Activated CD8-positive, alpha-beta memory T cell treated with anti-CD3 and anti-CD28 coated beads, Interleukin-2, amount 10 ng/mL, durations not matched to agents 7 days and 5 days (primary cell): Measurements from ENCODE around the gene OR56A3. TPM values are rescaled to one million over a fixed set of nuclear protein-coding genes. Genes with fewer than 3 reads are reported as not detected.

Experiments
- ATAC-seq: fragments of 150-1000 bp; cut with Tn5 transposase; one replicate; pipeline ENCODE4 v1.10.0; 2021; ENCODE audit warnings: moderate library complexity
- CTCF ChIA-PET: fragments of 350-600 bp; sonication (Branson Sonifier 250); formaldehyde crosslinking; loops from one replicate; lab custom pipeline; 2021; ENCODE audit warnings: antibody characterized with exemption; lab: Charles Lee
- DNase-seq: peaks from one replicate; pipeline ENCODE4 v3.0.0-alpha.2; 2020
- H3K27ac Mint-ChIP-seq: one replicate; pipeline ENCODE4 v1.8.0; 2021; ENCODE audit warnings: mild to moderate bottlenecking, mixed read lengths
- H3K27me3 Mint-ChIP-seq: one replicate; pipeline ENCODE4 v1.8.0; 2021; ENCODE audit warnings: mixed read lengths
- H3K36me3 Mint-ChIP-seq: one replicate; pipeline ENCODE4 v1.8.0; 2021; ENCODE audit warnings: mild to moderate bottlenecking, mixed read lengths
- H3K4me1 Mint-ChIP-seq: one replicate; pipeline ENCODE4 v1.8.0; 2021; ENCODE audit warnings: mixed read lengths
- H3K4me3 Mint-ChIP-seq: one replicate; pipeline ENCODE4 v1.8.0; 2021; ENCODE audit warnings: mild to moderate bottlenecking, moderate library complexity, mixed read lengths
- H3K9me3 Mint-ChIP-seq: one replicate; pipeline ENCODE4 v1.8.0; 2022; ENCODE audit warnings: low read depth, mixed read lengths
- total RNA-seq, 2 experiments: library from RNA; stranded (reverse); gene quantifications; one replicate each; pipeline ENCODE4 v1.2.3, GENCODE V29; 2021

OR56A3 gene, protein sequence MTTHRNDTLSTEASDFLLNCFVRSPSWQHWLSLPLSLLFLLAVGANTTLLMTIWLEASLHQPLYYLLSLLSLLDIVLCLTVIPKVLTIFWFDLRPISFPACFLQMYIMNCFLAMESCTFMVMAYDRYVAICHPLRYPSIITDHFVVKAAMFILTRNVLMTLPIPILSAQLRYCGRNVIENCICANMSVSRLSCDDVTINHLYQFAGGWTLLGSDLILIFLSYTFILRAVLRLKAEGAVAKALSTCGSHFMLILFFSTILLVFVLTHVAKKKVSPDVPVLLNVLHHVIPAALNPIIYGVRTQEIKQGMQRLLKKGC
- not detected for total RNA-seq

DNA sequence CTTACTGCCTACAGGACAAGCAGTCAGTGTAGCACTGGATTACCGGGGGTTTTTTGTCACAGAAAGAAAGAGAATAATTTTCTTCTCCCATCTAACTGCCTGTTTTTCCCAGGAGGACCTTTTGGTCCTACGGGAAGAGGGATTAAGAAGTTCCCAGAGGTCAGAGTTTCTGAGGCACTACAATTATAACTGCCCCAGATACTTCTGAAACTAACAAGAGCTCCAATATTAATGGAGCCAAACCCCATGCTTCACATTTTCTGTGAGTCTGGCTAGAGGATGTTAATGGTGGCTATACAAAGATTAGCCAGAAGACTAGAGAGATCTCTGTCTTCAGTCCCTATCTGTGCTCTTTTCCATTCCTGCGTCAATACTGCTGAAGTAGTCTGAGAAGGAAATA is at the start of gene OR56A3:
Gene OR56A3, plus strand, starts transcription at position 301 of the 400 bp plus-strand sequence. CDS start 5,096 bp downstream, outside the sequence.
- ATAC-seq (no peak), DNase-seq (no peak)
- Mint-ChIP-seq H3K4me3 (no peak within 1 kb of the TSS), H3K27ac (no peak within 1 kb of the TSS), H3K4me1 (no peaks in the 10 kb centered on the region), H3K9me3 (no peaks in the 10 kb centered on the region), H3K36me3 (no peaks in the 10 kb centered on the region), H3K27me3 (peaks cover 10% of the 10 kb centered on the region)
- CTCF ChIA-PET = no interaction called here

DNA sequence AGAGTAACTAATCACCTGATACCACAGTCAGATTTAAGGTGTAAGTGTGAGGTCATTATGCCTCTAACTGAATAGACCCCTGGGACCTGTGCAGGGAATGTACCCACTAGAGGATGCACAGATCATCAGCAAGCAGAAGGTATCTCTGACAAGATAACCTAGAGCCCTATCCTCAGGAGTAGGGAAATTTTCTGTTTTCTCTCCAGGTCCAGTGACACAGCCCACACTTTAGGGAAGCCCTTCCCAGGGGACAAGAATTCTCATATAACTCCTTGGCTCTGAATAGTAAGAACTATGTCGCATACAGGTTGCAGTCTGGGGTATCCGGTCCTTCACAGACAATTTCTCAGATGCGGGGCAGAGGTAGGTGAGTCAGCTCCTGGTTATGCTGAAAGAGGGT is 49.1 kb upstream of the OR56A3 start, which contains the start of gene OR52E5:
Gene OR52E5, plus strand, starts transcription at position 301 of the 400 bp plus-strand sequence. CDS start 7,569 bp downstream, outside the sequence.
- CTCF ChIA-PET = no interaction called here
- DNase-seq (no peak), ATAC-seq (no peak)
- no peaks in the 10 kb centered on the region for H3K4me1 Mint-ChIP-seq
- H3K36me3 Mint-ChIP-seq = no peaks in the 10 kb centered on the region
- no peaks in the 10 kb centered on the region for H3K9me3 Mint-ChIP-seq
- H3K27ac Mint-ChIP-seq = no peak within 1 kb of the TSS
- no peak within 1 kb of the TSS for H3K4me3 Mint-ChIP-seq
- H3K27me3 Mint-ChIP-seq = peaks cover 7% of the 10 kb centered on the region

DNA sequence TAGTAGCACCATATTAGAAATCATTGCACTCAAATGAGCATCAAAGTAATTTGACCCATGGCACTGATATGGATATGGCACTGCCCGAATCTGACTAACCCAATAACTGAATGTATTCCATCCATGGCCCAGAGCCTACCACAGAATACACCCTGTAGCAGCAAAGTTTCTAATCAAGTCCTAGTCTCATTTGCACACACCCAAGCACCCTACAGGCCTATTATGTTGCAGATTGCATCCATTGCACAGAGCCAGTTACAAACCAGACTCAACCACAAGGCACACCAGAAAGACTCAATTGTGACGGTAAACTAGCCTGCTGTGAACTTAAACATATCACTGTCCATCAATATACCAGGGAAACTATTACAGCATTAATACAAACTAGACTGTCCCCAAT is 42.5 kb upstream of the OR56A3 start:
- CTCF ChIA-PET = no interaction called here
- no peaks in the 10 kb centered on the region for H3K4me1 Mint-ChIP-seq

DNA sequence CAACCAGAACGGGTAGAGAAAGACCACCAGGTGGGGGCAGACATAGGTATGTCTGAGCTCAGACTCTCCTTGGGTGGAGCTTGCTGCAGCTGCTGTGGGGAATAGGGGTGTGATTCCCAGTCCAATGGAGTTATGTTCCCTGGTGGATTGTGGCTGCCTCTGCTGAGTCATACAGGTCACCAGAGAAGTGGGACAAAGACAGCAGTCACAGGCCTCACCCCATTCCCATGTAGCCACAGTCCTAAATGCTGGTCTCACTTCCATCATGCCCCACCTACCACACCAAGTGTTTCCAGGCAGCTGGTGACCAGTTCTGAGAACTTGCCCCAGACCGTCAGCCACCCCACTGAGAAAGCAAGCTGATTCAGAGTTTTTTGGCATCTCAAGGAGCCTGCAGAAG is 31.5 kb upstream of the OR56A3 start:
- ATAC-seq = no peak
- CTCF ChIA-PET = no interaction called here
- Mint-ChIP-seq H3K36me3 (no peaks in the 10 kb centered on the region), H3K4me1 (no peaks in the 10 kb centered on the region), H3K27ac (no peak overlapping the region), H3K4me3 (no peak overlapping the region), H3K9me3 (no peaks in the 10 kb centered on the region), H3K27me3 (peaks cover 2% of the 10 kb centered on the region)
- DNase-seq = no peak

More for the DNA sequence above, 42.5 kb upstream of the OR56A3 start:
- Mint-ChIP-seq H3K27ac (no peak overlapping the region), H3K36me3 (no peaks in the 10 kb centered on the region), H3K4me3 (no peak overlapping the region), H3K27me3 (peaks cover 4% of the 10 kb centered on the region), H3K9me3 (no peaks in the 10 kb centered on the region)
- DNase-seq = no peak
- no peak for ATAC-seq

DNA sequence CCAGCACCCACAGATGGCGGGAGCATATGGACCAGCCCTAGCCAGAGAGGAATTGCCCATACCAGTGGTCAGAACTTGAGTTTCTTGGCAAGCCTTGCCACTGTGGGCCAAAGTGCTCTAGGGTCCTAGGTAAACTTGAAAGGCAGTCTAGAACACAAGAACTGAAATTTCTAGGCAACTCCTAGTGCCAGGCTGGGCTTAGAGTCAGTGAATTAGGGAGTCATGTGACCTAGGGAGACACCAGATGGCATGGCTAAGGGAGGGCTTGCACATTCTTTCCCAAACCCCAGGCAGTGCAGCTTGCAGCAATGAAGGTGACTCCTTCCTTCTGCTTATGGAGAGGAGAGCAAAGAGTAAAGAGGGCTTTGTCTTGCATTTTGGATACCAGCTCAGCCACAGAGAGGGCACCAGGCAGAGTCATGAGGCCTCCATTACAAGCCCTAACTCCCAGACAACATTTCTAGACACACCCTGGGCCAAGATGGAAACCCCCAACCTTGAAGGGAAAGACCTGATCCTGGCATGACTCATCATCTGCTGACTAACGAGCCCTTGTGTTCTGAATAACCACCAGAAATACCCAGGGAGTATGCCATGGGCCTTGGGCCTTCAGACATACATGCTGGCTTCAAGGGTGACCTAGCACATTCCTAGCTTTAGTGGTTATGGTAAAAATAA is 19.2 kb upstream of the OR56A3 start:
- Mint-ChIP-seq H3K4me1 (no peaks in the 10 kb centered on the region), H3K36me3 (no peaks in the 10 kb centered on the region), H3K4me3 (no peak overlapping the region), H3K27ac (no peak overlapping the region), H3K9me3 (no peaks in the 10 kb centered on the region), H3K27me3 (no peaks in the 10 kb centered on the region)
- peak; percentile 39 for ATAC-seq
- CTCF ChIA-PET = no interaction called here
- DNase-seq = no peak

DNA sequence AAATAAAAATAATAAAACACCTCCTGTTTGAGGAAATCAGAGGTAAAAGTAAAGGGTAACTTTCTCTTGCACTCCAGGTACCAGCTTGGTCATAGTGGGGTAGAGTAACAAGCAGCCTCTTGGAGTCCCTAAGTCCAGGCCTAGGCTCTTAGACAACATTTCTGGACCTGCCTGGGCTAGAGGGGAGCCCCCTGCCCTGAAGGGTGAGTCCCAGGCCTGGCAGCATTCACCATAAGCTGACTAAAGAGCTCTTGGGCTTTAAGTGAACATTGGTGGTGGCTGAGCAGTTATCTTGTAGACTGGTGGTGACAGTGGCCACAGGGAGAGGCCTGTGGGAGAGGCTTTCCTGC is 18.6 kb upstream of the OR56A3 start:
- Mint-ChIP-seq H3K36me3 (no peaks in the 10 kb centered on the region), H3K4me3 (no peak overlapping the region), H3K27me3 (no peaks in the 10 kb centered on the region), H3K9me3 (peaks cover 1% of the 10 kb centered on the region), H3K27ac (no peak overlapping the region), H3K4me1 (no peaks in the 10 kb centered on the region)
- DNase-seq (no peak), ATAC-seq (no peak)
- CTCF ChIA-PET = no interaction called here

DNA sequence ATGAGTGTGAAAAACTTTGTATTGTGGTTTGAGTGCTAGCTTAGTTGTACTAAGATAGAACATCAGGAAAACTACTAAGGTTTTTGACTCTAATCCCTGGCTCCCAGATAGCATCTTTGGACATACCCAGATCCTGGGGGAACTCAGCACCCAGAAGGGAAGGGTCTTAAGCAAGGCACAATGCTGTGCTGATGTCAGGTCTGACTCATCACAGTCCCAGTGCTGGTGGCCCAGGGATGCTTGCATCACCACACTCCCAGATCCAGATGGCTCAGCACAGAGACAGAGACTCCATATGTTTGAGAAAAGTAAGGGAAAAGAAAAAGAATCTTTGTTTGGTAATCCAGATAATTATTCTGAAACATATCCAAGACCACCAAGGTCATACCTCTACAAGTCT is 18.3 kb upstream of the OR56A3 start:
- DNase-seq = no peak
- H3K27me3 Mint-ChIP-seq = no peaks in the 10 kb centered on the region
- H3K4me1 Mint-ChIP-seq = no peaks in the 10 kb centered on the region
- H3K27ac Mint-ChIP-seq = no peak overlapping the region
- CTCF ChIA-PET = no interaction called here
- no peak overlapping the region for H3K4me3 Mint-ChIP-seq
- no peak for ATAC-seq
- H3K9me3 Mint-ChIP-seq = peaks cover 2% of the 10 kb centered on the region
- no peaks in the 10 kb centered on the region for H3K36me3 Mint-ChIP-seq

DNA sequence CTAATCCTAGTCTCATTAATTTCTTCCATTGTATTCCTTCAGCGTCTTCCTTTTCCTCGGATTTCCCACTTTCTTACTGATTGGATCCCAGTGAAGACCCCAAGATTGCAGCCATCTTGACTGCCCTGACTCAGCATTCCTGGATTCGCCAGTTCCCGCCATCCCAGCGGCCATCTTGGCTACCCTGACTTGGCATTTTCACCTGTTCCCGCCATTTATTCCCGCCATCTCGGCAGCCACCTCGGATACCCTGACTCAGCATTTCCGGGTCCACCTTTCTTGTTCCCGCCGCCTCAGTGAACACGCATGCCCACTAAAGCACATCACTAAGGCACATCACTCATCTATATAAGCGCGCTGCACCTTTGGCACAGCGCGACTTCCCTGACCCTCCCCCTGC is 13.8 kb upstream of the OR56A3 start:
- CTCF ChIA-PET = no interaction called here

DNA sequence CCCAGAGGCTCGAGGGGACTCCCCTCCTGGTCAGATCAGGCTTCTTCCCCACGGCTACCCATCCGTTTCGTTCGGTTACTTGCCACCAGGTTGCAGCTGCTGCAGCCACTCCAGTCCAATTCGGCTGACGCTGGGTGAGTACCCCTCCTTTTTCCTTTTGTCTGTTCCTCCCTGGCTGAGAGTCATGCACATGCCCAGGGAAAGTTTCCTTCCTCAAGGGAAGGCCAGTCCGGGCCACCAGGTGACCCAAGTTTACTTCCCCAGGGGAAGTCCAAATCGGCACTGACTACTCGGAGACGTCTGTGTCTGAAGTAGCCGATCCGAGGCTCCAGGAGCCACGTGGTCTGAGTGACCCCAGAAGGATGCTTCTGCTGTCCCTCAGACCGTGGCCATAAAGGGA is 13.2 kb upstream of the OR56A3 start:
- Mint-ChIP-seq H3K27me3 (no peaks in the 10 kb centered on the region), H3K4me3 (no peak overlapping the region), H3K36me3 (no peaks in the 10 kb centered on the region), H3K27ac (no peak overlapping the region), H3K4me1 (no peaks in the 10 kb centered on the region), H3K9me3 (peaks cover 9% of the 10 kb centered on the region)
- no peak for ATAC-seq
- no peak for DNase-seq
- CTCF ChIA-PET = no interaction called here

More for the DNA sequence above, 13.8 kb upstream of the OR56A3 start:
- no peak overlapping the region for H3K27ac Mint-ChIP-seq
- DNase-seq (no peak), ATAC-seq (no peak)
- H3K27me3 Mint-ChIP-seq = no peaks in the 10 kb centered on the region
- no peak overlapping the region for H3K4me3 Mint-ChIP-seq
- H3K36me3 Mint-ChIP-seq = no peaks in the 10 kb centered on the region
- H3K4me1 Mint-ChIP-seq = no peaks in the 10 kb centered on the region
- peaks cover 9% of the 10 kb centered on the region for H3K9me3 Mint-ChIP-seq

DNA sequence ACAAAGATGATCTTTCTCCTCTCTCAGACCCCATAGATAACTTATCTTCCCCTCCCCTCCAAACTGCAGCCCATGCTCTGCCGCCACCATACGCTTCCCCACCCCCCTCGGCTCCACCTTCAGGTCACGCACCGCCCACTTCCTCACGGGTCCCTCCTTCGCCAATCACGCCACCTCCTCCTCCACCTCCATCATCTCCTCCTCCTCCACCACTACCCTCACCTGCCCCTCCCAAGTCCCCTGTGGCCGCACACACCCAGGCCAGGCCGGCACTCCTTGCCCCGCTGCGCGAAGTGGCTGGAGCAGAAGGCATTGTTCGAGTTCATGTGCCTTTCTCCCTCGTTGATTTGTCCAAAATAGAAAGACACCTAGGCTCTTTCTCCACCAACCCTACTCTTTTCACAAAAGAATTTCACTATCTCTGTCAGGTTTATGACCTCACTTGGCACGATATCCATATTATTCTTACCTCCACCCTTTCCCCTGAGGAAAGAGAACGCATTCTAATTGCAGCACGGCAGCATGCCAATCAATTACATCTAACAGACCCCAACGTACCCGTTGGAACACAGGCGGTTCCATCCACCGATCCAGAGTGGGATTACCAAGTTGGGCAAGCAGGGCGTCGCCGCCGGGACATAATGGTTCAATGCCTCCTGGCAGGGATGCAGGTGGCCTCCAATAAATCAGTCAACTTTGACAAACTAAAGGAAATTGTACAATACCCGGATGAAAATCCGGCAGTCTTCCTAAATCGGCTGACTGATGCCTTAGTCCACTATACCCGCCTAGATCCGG is 12.3 kb upstream of the OR56A3 start:
- Mint-ChIP-seq H3K4me1 (no peaks in the 10 kb centered on the region), H3K4me3 (no peak overlapping the region), H3K27me3 (no peaks in the 10 kb centered on the region), H3K9me3 (peaks cover 9% of the 10 kb centered on the region), H3K27ac (no peak overlapping the region), H3K36me3 (no peaks in the 10 kb centered on the region)
- CTCF ChIA-PET = interaction anchor here (0.6 kb wide), 1 partner anchor 420 kb away, joined by 3 read pairs; no protein-coding TSS in a partner anchor
- DNase-seq (no peak), ATAC-seq (no peak)

DNA sequence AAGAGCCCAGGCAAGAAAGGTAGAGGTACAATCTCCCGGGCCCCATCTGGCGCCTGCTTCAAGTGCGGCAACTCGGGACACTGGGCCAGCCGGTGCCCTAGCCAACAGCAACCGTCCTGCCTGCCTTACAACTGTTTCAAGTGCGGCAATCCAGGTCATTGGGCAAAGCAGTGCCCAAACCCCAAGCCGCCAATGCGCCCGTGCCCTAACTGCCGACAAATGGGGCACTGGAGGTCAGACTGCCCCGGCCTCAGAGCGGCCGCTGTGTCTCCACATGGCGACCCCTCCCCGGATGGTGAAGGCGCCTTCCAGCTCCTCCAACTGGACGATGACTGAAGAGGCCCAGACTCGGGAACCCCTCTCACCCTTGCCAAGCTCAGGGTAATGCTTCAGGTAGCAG is 11.4 kb upstream of the OR56A3 start:
- no peak for DNase-seq
- CTCF ChIA-PET = no interaction called here
- ATAC-seq = no peak
- Mint-ChIP-seq H3K4me1 (no peaks in the 10 kb centered on the region), H3K27me3 (no peaks in the 10 kb centered on the region), H3K36me3 (no peaks in the 10 kb centered on the region), H3K4me3 (no peak overlapping the region), H3K9me3 (peaks cover 9% of the 10 kb centered on the region), H3K27ac (no peak overlapping the region)

DNA sequence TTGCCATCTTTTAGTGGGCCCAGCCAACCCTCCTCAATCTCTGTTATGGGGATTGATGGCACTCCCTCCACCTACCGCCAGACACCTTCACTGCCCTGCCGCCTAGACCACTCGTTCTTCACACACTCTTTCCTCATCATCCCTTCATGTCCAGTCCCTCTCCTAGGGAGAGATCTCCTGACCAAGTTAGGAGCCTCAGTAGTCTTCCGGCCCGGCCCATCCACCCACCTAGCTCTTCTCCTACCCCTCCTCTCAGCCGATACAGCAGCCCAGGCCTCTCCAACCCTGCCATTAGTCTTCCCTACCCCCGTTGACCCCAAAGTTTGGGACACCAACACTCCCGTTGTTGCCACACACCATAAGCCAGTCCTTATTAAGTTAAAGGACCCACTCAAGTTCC is 11.0 kb upstream of the OR56A3 start:
- DNase-seq (no peak), ATAC-seq (no peak)
- Mint-ChIP-seq H3K27ac (no peak overlapping the region), H3K27me3 (no peaks in the 10 kb centered on the region), H3K36me3 (no peaks in the 10 kb centered on the region), H3K4me3 (no peak overlapping the region), H3K4me1 (no peaks in the 10 kb centered on the region), H3K9me3 (peaks cover 9% of the 10 kb centered on the region)
- CTCF ChIA-PET = no interaction called here

DNA sequence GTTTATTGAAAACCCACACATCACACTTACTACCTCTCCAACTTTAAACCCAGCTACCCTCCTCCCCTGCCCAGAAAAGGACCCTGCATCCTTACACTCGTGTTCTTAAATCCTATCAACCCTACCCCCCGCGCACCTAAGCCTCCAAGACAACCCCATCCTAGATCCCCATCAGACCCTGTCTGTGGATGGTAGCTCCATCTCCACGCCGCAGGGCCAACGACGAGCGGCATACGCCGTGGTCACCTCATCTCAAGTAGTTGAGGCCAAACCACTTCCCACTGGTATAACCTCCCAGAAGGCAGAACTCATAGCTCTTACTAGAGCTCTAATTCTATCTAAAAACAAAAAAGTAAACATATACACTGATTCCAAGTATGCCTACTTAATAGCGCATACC is 9.4 kb upstream of the OR56A3 start:
- Mint-ChIP-seq H3K9me3 (peaks cover 9% of the 10 kb centered on the region), H3K4me3 (no peak overlapping the region), H3K27me3 (no peaks in the 10 kb centered on the region), H3K36me3 (no peaks in the 10 kb centered on the region), H3K4me1 (no peaks in the 10 kb centered on the region), H3K27ac (no peak overlapping the region)
- CTCF ChIA-PET = no interaction called here
- DNase-seq (no peak), ATAC-seq (no peak)
